Tibial nerve (tissue), 4 donors: ENCODE results near the gene MAG. TPM values are rescaled to one million over a fixed set of nuclear protein-coding genes. Genes with fewer than 3 reads are reported as not detected.

Source experiments
- DNase-seq, 2 donors: peaks; one replicate each; pipeline ENCODE4 v3.0.0-alpha.2; 2019; ENCODE audit warnings: low spot score in 2 of 2
- H3K27ac ChIP-seq, 4 donors: fragments of 200-600 bp; sonication (generic) in 3 of 4; one replicate each; pipeline ENCODE4 v1.5.1; 2017 to 2019; ENCODE audit warnings: mild to moderate bottlenecking in 1 of 4
- H3K27me3 ChIP-seq, 2 donors: fragments of 200-600 bp; sonication (generic) in 1 of 2; one replicate each; pipeline versions ENCODE4 v1.5.1 to v1.6.0; 2017 to 2019
- H3K36me3 ChIP-seq, 3 donors: fragments of 200-600 bp; sonication (generic); one replicate each; pipeline ENCODE4 v1.5.1; 2018 to 2019
- H3K4me1 ChIP-seq, 4 donors: fragments of 200-600 bp; sonication (generic) in 3 of 4; one replicate each; pipeline ENCODE4 v1.5.1; 2017 to 2019
- H3K4me3 ChIP-seq, 4 donors: fragments of 200-600 bp; sonication (generic) in 3 of 4; one replicate each; pipeline ENCODE4 v1.5.1; 2017 to 2019; ENCODE audit warnings: mild to moderate bottlenecking in 1 of 4, moderate library complexity in 1 of 4
- H3K9me3 ChIP-seq, 4 donors: fragments of 200-600 bp; sonication (generic) in 3 of 4; one replicate each; pipeline ENCODE4 v1.5.1; 2017 to 2019
- CTCF ChIP-seq, 5 experiments: fragments of 200-600 bp in 3 of 5; fragments of 450-650 bp in 2 of 5; sonication (generic) in 3 of 5; IDR thresholded peaks; one replicate each; pipeline ENCODE4 v1.5.1; 2016 to 2019; ENCODE audit warnings: antibody characterized with exemption in 5 of 5, mild to moderate bottlenecking in 3 of 5, moderate library complexity in 2 of 5
- EP300 ChIP-seq, 2 donors: sonication (generic); formaldehyde crosslinking; IDR thresholded peaks; one replicate each; pipeline ENCODE4 v1.6.1; 2017; ENCODE audit warnings: antibody characterized with exemption in 2 of 2, mild to moderate bottlenecking in 1 of 2
- POLR2A ChIP-seq, 2 donors: fragments of 450-650 bp; IDR thresholded peaks; one replicate each; pipeline ENCODE4 v1.6.1; 2017; ENCODE audit warnings: antibody characterized with exemption in 2 of 2, mild to moderate bottlenecking in 2 of 2, moderate library complexity in 2 of 2
- WGBS, 2 donors: methylation state at CpG; one replicate each; pipeline ENCODE4 v1.1.5; 2018; 5-methylcytosine and 5-hydroxymethylcytosine counted together
- total RNA-seq, 4 donors: library from RNA; depleted of rRNA; stranded (reverse); fragments of >200 nt; gene quantifications; one replicate each; pipeline ENCODE4 v1.1.0, GENCODE V29; 2016

The MAG gene
- total RNA-seq, 4 donors from 2014 or later: 31.8 to 49.6 (median 38.4) TPM

- Histone ChIP-seq H3K27ac (no peak overlapping the region), H3K27me3 (no peaks in the 10 kb centered on the region), H3K4me1 (no peaks in the 10 kb centered on the region), H3K9me3 (no peaks in the 10 kb centered on the region), H3K4me3 (no peak overlapping the region), H3K36me3 (no peaks in the 10 kb centered on the region)
- TF ChIP-seq CTCF (IDR thresholded peaks at IDR 0.05) (no peak), EP300 (IDR thresholded peaks at IDR 0.05) (no peak)
- 84 to 86% methylated on average over 14 of the region's 14 CpGs for WGBS, 2 donors
- no peak for DNase-seq
Observed at GRCh38 chr19:35331551-35332214, 39.7 kb downstream of the MAG start.

- no peak for TF ChIP-seq CTCF (IDR thresholded peaks at IDR 0.05)
- TF ChIP-seq EP300 (IDR thresholded peaks at IDR 0.05): no peak
- no peak for TF ChIP-seq POLR2A (IDR thresholded peaks at IDR 0.05)
- Histone ChIP-seq H3K27me3 (no peaks in the 10 kb centered on the region), H3K4me3 (no peak overlapping the region), H3K36me3 (no peaks in the 10 kb centered on the region), H3K4me1 (no peaks in the 10 kb centered on the region), H3K9me3 (no peaks in the 10 kb centered on the region), H3K27ac (no peak overlapping the region)
- 66 to 67% methylated on average over 12 of the region's 12 CpGs for WGBS, 2 donors
- no peak for DNase-seq
Observed at GRCh38 chr19:35332817-35333216, 40.9 kb downstream of the MAG start.

- no peak overlapping the region for H3K27ac ChIP-seq
- H3K4me1 ChIP-seq: no peaks in the 10 kb centered on the region
- TF ChIP-seq POLR2A (IDR thresholded peaks at IDR 0.05) (no peak), EP300 (IDR thresholded peaks at IDR 0.05) (no peak), CTCF (IDR thresholded peaks at IDR 0.05) (no peak)
- no peak overlapping the region for H3K4me3 ChIP-seq
- H3K9me3 ChIP-seq: no peaks in the 10 kb centered on the region
- no peaks in the 10 kb centered on the region for H3K27me3 ChIP-seq
- 84 to 85% methylated on average over 10 of the region's 10 CpGs for whole genome bisulfite sequencing, 2 donors
- DNase-seq: no peak
- H3K36me3 ChIP-seq: no peaks in the 10 kb centered on the region
Observed at GRCh38 chr19:35334144-35334753, 42.3 kb downstream of the MAG start.

GRCh38 chr19:35336166-35336955, 44.4 kb downstream of the MAG start:
- H3K4me1 ChIP-seq: no peaks in the 10 kb centered on the region
- no peak overlapping the region for H3K27ac ChIP-seq
- 84 to 89% methylated on average over 21 of the region's 21 CpGs for WGBS, 2 donors
- peaks cover 0 to 8% (median 0%) of the 10 kb centered on the region in 3 donors for H3K36me3 ChIP-seq
- no peaks in the 10 kb centered on the region for H3K9me3 ChIP-seq
- TF ChIP-seq EP300 (IDR thresholded peaks at IDR 0.05) (no peak), CTCF (IDR thresholded peaks at IDR 0.05) (no peak), POLR2A (IDR thresholded peaks at IDR 0.05) (no peak)
- no peak for DNase-seq
- no peaks in the 10 kb centered on the region for H3K27me3 ChIP-seq
- no peak overlapping the region for H3K4me3 ChIP-seq
